Measurements from ENCODE around the gene MEGF11. TPM values are rescaled to one million over a fixed set of nuclear protein-coding genes. Genes with fewer than 3 reads are reported as not detected.

MEGF11 gene
- total RNA-seq, 1 donor from 2014 or later = 0.06 TPM

GRCh38 chr15:66212563-66212921 is 41.0 kb downstream of the MEGF11 start:
- DNase-seq (ENCODE audit: low spot score) = no peak
- Histone ChIP-seq H3K4me3 (no peak overlapping the region), H3F3A (ENCODE audit: low read depth) (no peaks in the 10 kb centered on the region), H3K27ac (no peak overlapping the region), H3K36me3 (no peaks in the 10 kb centered on the region), H3K79me2 (ENCODE audit: low read depth) (no peaks in the 10 kb centered on the region), H4K20me1 (ENCODE audit: low read depth) (no peaks in the 10 kb centered on the region), H2AFZ (replicated peaks) (peak overlapping the region; percentile 26), H3K9me3 (ENCODE audit: low read depth) (no peaks in the 10 kb centered on the region), H3K9ac (no peak overlapping the region), H3K27me3 (no peaks in the 10 kb centered on the region), H3K4me2 (no peak overlapping the region), H3K4me1 (no peaks in the 10 kb centered on the region)
- H3K4me1 Mint-ChIP-seq = peaks cover 10% of the 10 kb centered on the region
- peaks cover 1% of the 10 kb centered on the region for H3K9me3 Mint-ChIP-seq
- H3K4me3 Mint-ChIP-seq = no peak overlapping the region
- H3K36me3 Mint-ChIP-seq = no peaks in the 10 kb centered on the region
- TF ChIP-seq CTCF (IDR thresholded peaks at IDR 0.05) = no peak
- TF ChIP-seq EZH2phosphoT487 (IDR thresholded peaks at IDR 0.05) = no peak
- no peak for TF ChIP-seq EZH2 (IDR thresholded peaks at IDR 0.05)
- peak overlapping the region; percentile 60 for H3K27ac Mint-ChIP-seq
- H3K27me3 Mint-ChIP-seq (ENCODE audit: insufficient read depth, low read depth) = no peaks in the 10 kb centered on the region

- no peaks in the 10 kb centered on the region for H3F3A ChIP-seq (ENCODE audit: low read depth)
- H3K36me3 ChIP-seq = no peaks in the 10 kb centered on the region
- no peaks in the 10 kb centered on the region for H3K4me1 ChIP-seq
- H3K4me3 ChIP-seq = no peak overlapping the region
- H3K4me3 Mint-ChIP-seq = no peak overlapping the region
- peaks cover 8% of the 10 kb centered on the region for H3K9me3 Mint-ChIP-seq
- no peaks in the 10 kb centered on the region for H3K27me3 ChIP-seq
- no peak overlapping the region for H3K27ac ChIP-seq
- H3K27me3 Mint-ChIP-seq (ENCODE audit: insufficient read depth, low read depth) = no peaks in the 10 kb centered on the region
- no peak for DNase-seq (ENCODE audit: low spot score)
- H3K36me3 Mint-ChIP-seq = no peaks in the 10 kb centered on the region
- no peak overlapping the region for H2AFZ ChIP-seq (replicated peaks)
- H4K20me1 ChIP-seq (ENCODE audit: low read depth) = no peaks in the 10 kb centered on the region
- H3K27ac Mint-ChIP-seq = peak overlapping the region; percentile 60
- H3K9me3 ChIP-seq (ENCODE audit: low read depth) = no peaks in the 10 kb centered on the region
- H3K4me1 Mint-ChIP-seq = peaks cover 10% of the 10 kb centered on the region
- TF ChIP-seq EZH2phosphoT487 (IDR thresholded peaks at IDR 0.05) (no peak), EZH2 (IDR thresholded peaks at IDR 0.05) (no peak), CTCF (IDR thresholded peaks at IDR 0.05) (no peak)
- no peak overlapping the region for H3K4me2 ChIP-seq
- H3K79me2 ChIP-seq (ENCODE audit: low read depth) = no peaks in the 10 kb centered on the region
- no peak overlapping the region for H3K9ac ChIP-seq
Observed at GRCh38 chr15:66211670-66212562, 41.6 kb downstream of the MEGF11 start.

GRCh38 chr15:66210684-66211083 is 42.9 kb downstream of the MEGF11 start:
- no peak overlapping the region for H3K4me3 ChIP-seq
- H3K27me3 ChIP-seq = no peaks in the 10 kb centered on the region
- H3K4me3 Mint-ChIP-seq = no peak overlapping the region
- H2AFZ ChIP-seq (replicated peaks) = no peak overlapping the region
- H4K20me1 ChIP-seq (ENCODE audit: low read depth) = no peaks in the 10 kb centered on the region
- H3K27ac ChIP-seq = no peak overlapping the region
- peaks cover 16% of the 10 kb centered on the region for H3K9me3 Mint-ChIP-seq
- H3K4me1 ChIP-seq = no peaks in the 10 kb centered on the region
- no peak overlapping the region for H3K27ac Mint-ChIP-seq
- H3K79me2 ChIP-seq (ENCODE audit: low read depth) = no peaks in the 10 kb centered on the region
- no peak for DNase-seq (ENCODE audit: low spot score)
- H3K27me3 Mint-ChIP-seq (ENCODE audit: insufficient read depth, low read depth) = no peaks in the 10 kb centered on the region
- no peaks in the 10 kb centered on the region for H3K36me3 ChIP-seq
- no peaks in the 10 kb centered on the region for H3K9me3 ChIP-seq (ENCODE audit: low read depth)
- TF ChIP-seq EZH2phosphoT487 (IDR thresholded peaks at IDR 0.05) = no peak
- no peak for TF ChIP-seq CTCF (IDR thresholded peaks at IDR 0.05)
- TF ChIP-seq EZH2 (IDR thresholded peaks at IDR 0.05) = no peak
- H3K4me1 Mint-ChIP-seq = peaks cover 10% of the 10 kb centered on the region
- no peaks in the 10 kb centered on the region for H3K36me3 Mint-ChIP-seq
- no peak overlapping the region for H3K9ac ChIP-seq
- H3F3A ChIP-seq (ENCODE audit: low read depth) = no peaks in the 10 kb centered on the region
- no peak overlapping the region for H3K4me2 ChIP-seq

Measured in neural progenitor cell (in vitro differentiated cells).